Vagina (tissue), 2 donors: Measurements from ENCODE around the gene MMP28. TPM values are rescaled to one million over a fixed set of nuclear protein-coding genes. Genes with fewer than 3 reads are reported as not detected.

Experiments used
- DNase-seq, 2 donors: peaks; one replicate each; pipeline ENCODE4 v3.0.0-alpha.2; 2017; ENCODE audit errors: extremely low spot score in 2 of 2
- H3K27ac ChIP-seq: fragments of 200-600 bp; sonication (generic); one replicate; pipeline ENCODE4 v1.5.1; 2019
- H3K27me3 ChIP-seq: fragments of 200-600 bp; sonication (generic); one replicate; pipeline ENCODE4 v1.5.1; 2019
- H3K36me3 ChIP-seq, 2 donors: fragments of 200-600 bp; sonication (generic); one replicate each; pipeline ENCODE4 v1.5.1; 2017 to 2019
- H3K4me1 ChIP-seq: fragments of 200-600 bp; sonication (generic); one replicate; pipeline ENCODE4 v1.5.1; 2019
- H3K4me3 ChIP-seq, 2 donors: fragments of 200-600 bp; sonication (generic); 1 replicate in 1 of 2; 2 replicates in 1 of 2; pipeline ENCODE4 v1.5.1; 2016 to 2019
- H3K9me3 ChIP-seq: fragments of 200-600 bp; sonication (generic); one replicate; pipeline ENCODE4 v1.5.1; 2019
- CTCF ChIP-seq, 3 experiments: fragments of 450-650 bp in 2 of 3; fragments of 200-600 bp in 1 of 3; sonication (generic) in 1 of 3; IDR thresholded peaks; one replicate each; pipeline ENCODE4 v1.5.1; 2017 to 2019; ENCODE audit warnings: antibody characterized with exemption in 3 of 3, mild to moderate bottlenecking in 2 of 3, moderate library complexity in 2 of 3
- POLR2A ChIP-seq, 2 donors: fragments of 450-650 bp; IDR thresholded peaks; one replicate each; pipeline ENCODE4 v1.6.1; 2017; ENCODE audit warnings: antibody characterized with exemption in 2 of 2, mild to moderate bottlenecking in 2 of 2, moderate library complexity in 2 of 2
- POLR2AphosphoS5 ChIP-seq, 2 donors: sonication (generic); formaldehyde crosslinking; IDR thresholded peaks; one replicate each; pipeline ENCODE4 v1.9.0; 2017; ENCODE audit warnings: antibody characterized with exemption in 2 of 2, mild to moderate bottlenecking in 2 of 2, low read depth in 1 of 2; ENCODE audit not compliant: insufficient read depth in 1 of 2
- intact Hi-C: fragments of 100-400 bp; cut with DNase I; formaldehyde crosslinking; loops from one replicate; pipeline ENCODE4 v1.15.1; 2023
- total RNA-seq: library from RNA; depleted of rRNA; stranded (reverse); fragments of >200 nt; gene quantifications from one replicate; pipeline ENCODE4 v1.2.3, GENCODE V29; 2016

MMP28 gene
- total RNA-seq, 1 donor from 2014 or later = 32.2 TPM

- TF ChIP-seq POLR2AphosphoS5 (IDR thresholded peaks at IDR 0.05; ENCODE audit: insufficient read depth in 1 of 2, low read depth in 1 of 2) (no peak), POLR2A (IDR thresholded peaks at IDR 0.05) (no peak), CTCF (IDR thresholded peaks at IDR 0.05) (no peak)
- peaks cover 16% of the 10 kb centered on the region for H3K27me3 ChIP-seq
- intact Hi-C loops = loop anchor here (5.0 kb wide), 2 partner anchors 41 to 121 kb away; no protein-coding TSS in a partner anchor
- no peak overlapping the region for H3K27ac ChIP-seq
- H3K4me3 ChIP-seq = no peak overlapping the region
- H3K4me1 ChIP-seq = peaks cover 10% of the 10 kb centered on the region
- H3K9me3 ChIP-seq = no peaks in the 10 kb centered on the region
- H3K36me3 ChIP-seq = no peaks in the 10 kb centered on the region
- DNase-seq = no peak
Observed at GRCh38 chr17:35742896-35743477, 52.5 kb downstream of the MMP28 start.

DNA sequence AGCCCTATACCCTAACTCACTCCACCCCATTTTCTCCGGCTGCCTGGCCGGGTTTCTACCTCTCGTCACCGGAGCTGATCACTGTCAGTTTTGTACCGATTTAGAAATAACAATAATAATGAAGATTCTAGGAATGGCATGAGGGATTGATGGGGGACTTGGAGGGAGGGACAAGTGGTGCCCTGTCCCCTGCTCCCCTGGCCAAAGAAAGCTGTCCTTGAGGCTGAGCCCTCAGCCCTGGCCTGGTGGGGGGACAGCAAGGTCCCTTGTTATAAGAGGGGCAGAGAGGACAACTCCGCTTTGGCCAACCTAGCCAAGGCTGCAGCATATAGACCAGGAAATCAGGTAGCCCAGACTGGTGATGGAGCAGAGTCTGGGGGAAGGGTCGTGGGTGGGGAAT lies 52.9 kb downstream of the MMP28 start:
- Histone ChIP-seq H3K9me3 (no peaks in the 10 kb centered on the region), H3K4me3 (no peak overlapping the region), H3K36me3 (no peaks in the 10 kb centered on the region), H3K4me1 (peaks cover 10% of the 10 kb centered on the region), H3K27me3 (peaks cover 16% of the 10 kb centered on the region), H3K27ac (no peak overlapping the region)
- intact Hi-C loops = loop anchor here (5.0 kb wide), 2 partner anchors 40 to 120 kb away; no protein-coding TSS in a partner anchor
- no peak for DNase-seq
- TF ChIP-seq POLR2AphosphoS5 (IDR thresholded peaks at IDR 0.05; ENCODE audit: insufficient read depth in 1 of 2, low read depth in 1 of 2) (no peak), CTCF (IDR thresholded peaks at IDR 0.05) (no peak)

- no peaks in the 10 kb centered on the region for H3K9me3 ChIP-seq
- no peaks in the 10 kb centered on the region for H3K36me3 ChIP-seq
- peaks cover 16% of the 10 kb centered on the region for H3K27me3 ChIP-seq
- H3K4me3 ChIP-seq = peak overlapping the region in 1 of 2 donors; percentile 30
- no peak for DNase-seq
- intact Hi-C loops = loop anchor here (5.0 kb wide), 2 partner anchors 39 to 119 kb away; no protein-coding TSS in a partner anchor
- no peak for TF ChIP-seq POLR2AphosphoS5 (IDR thresholded peaks at IDR 0.05; ENCODE audit: insufficient read depth in 1 of 2, low read depth in 1 of 2)
- TF ChIP-seq CTCF (IDR thresholded peaks at IDR 0.05) = no peak
- TF ChIP-seq POLR2A (IDR thresholded peaks at IDR 0.05) = no peak
- no peak overlapping the region for H3K27ac ChIP-seq
- peaks cover 10% of the 10 kb centered on the region for H3K4me1 ChIP-seq
Observed at GRCh38 chr17:35740997-35741931, 54.2 kb downstream of the MMP28 start.

- H3K9me3 ChIP-seq = no peaks in the 10 kb centered on the region
- H3K4me3 ChIP-seq = no peak overlapping the region
- H3K4me1 ChIP-seq = peaks cover 10% of the 10 kb centered on the region
- H3K27me3 ChIP-seq = peaks cover 16% of the 10 kb centered on the region
- intact Hi-C loops = loop anchor here (5.0 kb wide), 2 partner anchors 38 to 118 kb away; no protein-coding TSS in a partner anchor
- no peaks in the 10 kb centered on the region for H3K36me3 ChIP-seq
- no peak for DNase-seq
- TF ChIP-seq POLR2AphosphoS5 (IDR thresholded peaks at IDR 0.05; ENCODE audit: insufficient read depth in 1 of 2, low read depth in 1 of 2) = no peak
- no peak for TF ChIP-seq CTCF (IDR thresholded peaks at IDR 0.05)
- no peak for TF ChIP-seq POLR2A (IDR thresholded peaks at IDR 0.05)
- H3K27ac ChIP-seq = no peak overlapping the region
Observed at GRCh38 chr17:35740216-35740615, 55.2 kb downstream of the MMP28 start.
